Osteoblast (primary cell): ENCODE measurements around the gene HGFAC. TPM values are rescaled to one million over a fixed set of nuclear protein-coding genes. Genes with fewer than 3 reads are reported as not detected.

ENCODE experiments used
- DNase-seq: peaks from one replicate; pipeline ENCODE4 v3.0.0; 2011; ENCODE audit warnings: low spot score, mixed read lengths; ENCODE audit not compliant: insufficient read length; ENCODE audit errors: missing footprints
- H2AFZ ChIP-seq: 2 replicates; pipeline ENCODE4 v1.6.0; 2011; ENCODE audit warnings: mild to moderate bottlenecking, low read length
- H3K27ac ChIP-seq: 2 replicates; pipeline ENCODE4 v1.5.1; 2011; ENCODE audit warnings: mild to moderate bottlenecking, low read depth, low read length, moderate library complexity
- H3K27me3 ChIP-seq: 2 replicates; pipeline ENCODE4 v1.6.0; 2012; ENCODE audit warnings: mild to moderate bottlenecking, control low read depth, inconsistent platforms, low read length, moderate library complexity; ENCODE audit not compliant: insufficient read depth
- H3K36me3 ChIP-seq: 2 replicates; pipeline ENCODE4 v1.5.1; 2011; ENCODE audit warnings: mild to moderate bottlenecking, low read length, control low read depth, moderate library complexity; ENCODE audit not compliant: insufficient read depth
- H3K4me1 ChIP-seq: 2 replicates; pipeline ENCODE4 v1.5.1; 2011; ENCODE audit warnings: mild to moderate bottlenecking, low read length, control low read depth, moderate library complexity; ENCODE audit not compliant: insufficient read depth
- H3K4me2 ChIP-seq: 2 replicates; pipeline ENCODE4 v1.6.0; 2011; ENCODE audit warnings: mild to moderate bottlenecking, low read length; ENCODE audit not compliant: insufficient read depth
- H3K4me3 ChIP-seq: fragments of 200-600 bp; sonication (generic); 3 replicates; pipeline ENCODE4 v1.5.1; 2012; ENCODE audit warnings: mild to moderate bottlenecking, low read length, inconsistent platforms; ENCODE audit not compliant: insufficient read depth
- H3K79me2 ChIP-seq: 2 replicates; pipeline ENCODE4 v1.6.0; 2012; ENCODE audit warnings: mild to moderate bottlenecking, low read length, control low read depth, inconsistent platforms; ENCODE audit not compliant: insufficient read depth
- H3K9me3 ChIP-seq: 2 replicates; pipeline ENCODE4 v1.5.1; 2011; ENCODE audit warnings: low read depth, low read length, control low read depth
- H4K20me1 ChIP-seq: 2 replicates; pipeline ENCODE4 v1.6.0; 2012; ENCODE audit warnings: mild to moderate bottlenecking, low read length, control low read depth; ENCODE audit not compliant: insufficient read depth
- total RNA-seq: library from RNA; depleted of rRNA; stranded (reverse); fragments of >200 nt; gene quantifications from 2 replicates; pipeline ENCODE4 v1.2.3, GENCODE V29; 2012
- TF ChIP-seq, protein P1 (sequence below): IDR thresholded peaks from 2 replicates; pipeline ENCODE4 v1.5.1; 2011; ENCODE audit warnings: mild to moderate bottlenecking, low read depth, low read length, moderate library complexity; ENCODE audit errors: extremely low read depth

HGFAC gene
- total RNA-seq, 1 donor, result not detected

DNA sequence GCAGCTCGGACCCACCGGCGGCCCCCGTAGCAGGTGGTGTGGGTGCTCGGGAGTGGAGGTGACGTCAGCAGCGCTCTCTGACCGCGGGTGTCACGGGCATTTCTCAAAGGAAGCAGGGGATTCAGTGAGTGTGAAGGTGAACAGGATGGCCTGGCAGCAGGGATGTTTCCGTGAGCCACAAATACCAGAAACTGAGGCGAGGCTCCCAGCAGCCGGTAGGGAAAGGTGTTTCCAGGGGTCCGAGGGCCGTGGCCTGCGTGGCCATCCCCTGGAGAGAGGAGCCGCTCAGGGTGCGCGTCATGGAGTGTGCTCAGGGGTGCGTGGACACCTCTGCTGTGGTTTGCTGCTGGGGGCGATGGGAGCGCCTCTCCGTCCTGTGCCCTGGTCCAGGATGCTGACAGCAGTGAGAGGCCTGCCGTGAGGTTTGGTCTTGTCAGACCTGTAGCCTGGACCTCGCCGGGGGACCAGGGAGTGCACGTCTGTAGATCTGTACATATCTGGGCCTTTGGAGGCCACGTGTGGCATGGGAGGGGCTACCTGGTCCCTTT, 10.2 kb upstream of the HGFAC start:
- no peak overlapping the region for H2AFZ ChIP-seq
- TF ChIP-seq, protein P1, sequence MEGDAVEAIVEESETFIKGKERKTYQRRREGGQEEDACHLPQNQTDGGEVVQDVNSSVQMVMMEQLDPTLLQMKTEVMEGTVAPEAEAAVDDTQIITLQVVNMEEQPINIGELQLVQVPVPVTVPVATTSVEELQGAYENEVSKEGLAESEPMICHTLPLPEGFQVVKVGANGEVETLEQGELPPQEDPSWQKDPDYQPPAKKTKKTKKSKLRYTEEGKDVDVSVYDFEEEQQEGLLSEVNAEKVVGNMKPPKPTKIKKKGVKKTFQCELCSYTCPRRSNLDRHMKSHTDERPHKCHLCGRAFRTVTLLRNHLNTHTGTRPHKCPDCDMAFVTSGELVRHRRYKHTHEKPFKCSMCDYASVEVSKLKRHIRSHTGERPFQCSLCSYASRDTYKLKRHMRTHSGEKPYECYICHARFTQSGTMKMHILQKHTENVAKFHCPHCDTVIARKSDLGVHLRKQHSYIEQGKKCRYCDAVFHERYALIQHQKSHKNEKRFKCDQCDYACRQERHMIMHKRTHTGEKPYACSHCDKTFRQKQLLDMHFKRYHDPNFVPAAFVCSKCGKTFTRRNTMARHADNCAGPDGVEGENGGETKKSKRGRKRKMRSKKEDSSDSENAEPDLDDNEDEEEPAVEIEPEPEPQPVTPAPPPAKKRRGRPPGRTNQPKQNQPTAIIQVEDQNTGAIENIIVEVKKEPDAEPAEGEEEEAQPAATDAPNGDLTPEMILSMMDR, result no peak
- H3K27ac ChIP-seq, result no peak overlapping the region
- no peaks in the 10 kb centered on the region for H3K9me3 ChIP-seq
- no peaks in the 10 kb centered on the region for H3K79me2 ChIP-seq
- no peaks in the 10 kb centered on the region for H4K20me1 ChIP-seq
- no peaks in the 10 kb centered on the region for H3K36me3 ChIP-seq
- peaks cover under 1% of the 10 kb centered on the region for H3K4me1 ChIP-seq
- H3K27me3 ChIP-seq, result no peaks in the 10 kb centered on the region
- H3K4me2 ChIP-seq, result no peak overlapping the region
- DNase-seq, result no peak
- H3K4me3 ChIP-seq, result no peak overlapping the region

DNA sequence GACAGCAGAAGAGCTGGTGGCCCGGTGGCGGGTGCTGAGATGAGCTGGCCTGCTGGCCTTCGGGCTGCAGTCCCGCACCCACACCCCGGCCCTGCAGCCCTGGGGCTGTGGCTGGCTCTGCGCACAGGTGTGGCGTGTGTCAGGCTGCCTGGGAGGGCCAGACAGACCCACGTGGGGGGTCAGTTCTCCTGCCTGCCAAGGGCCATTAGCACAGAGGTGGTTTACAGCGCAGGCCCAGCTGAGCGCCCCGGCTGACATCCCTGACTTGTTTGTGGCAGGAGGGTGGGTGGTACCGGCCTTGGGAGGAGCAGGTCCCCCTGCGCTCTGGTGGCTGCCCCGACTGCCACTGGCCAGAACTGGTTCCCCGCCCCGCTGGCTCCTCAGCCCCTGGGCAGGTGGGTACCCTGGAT, 9.4 kb upstream of the HGFAC start:
- no peaks in the 10 kb centered on the region for H3K79me2 ChIP-seq
- H3K4me3 ChIP-seq, result no peak overlapping the region
- H2AFZ ChIP-seq, result no peak overlapping the region
- no peaks in the 10 kb centered on the region for H3K36me3 ChIP-seq
- TF ChIP-seq, protein P1, result no peak
- H3K27ac ChIP-seq, result no peak overlapping the region
- no peaks in the 10 kb centered on the region for H3K27me3 ChIP-seq
- H3K9me3 ChIP-seq, result no peaks in the 10 kb centered on the region
- no peak for DNase-seq
- H4K20me1 ChIP-seq, result no peaks in the 10 kb centered on the region
- no peak overlapping the region for H3K4me2 ChIP-seq
- peaks cover 9% of the 10 kb centered on the region for H3K4me1 ChIP-seq

DNA sequence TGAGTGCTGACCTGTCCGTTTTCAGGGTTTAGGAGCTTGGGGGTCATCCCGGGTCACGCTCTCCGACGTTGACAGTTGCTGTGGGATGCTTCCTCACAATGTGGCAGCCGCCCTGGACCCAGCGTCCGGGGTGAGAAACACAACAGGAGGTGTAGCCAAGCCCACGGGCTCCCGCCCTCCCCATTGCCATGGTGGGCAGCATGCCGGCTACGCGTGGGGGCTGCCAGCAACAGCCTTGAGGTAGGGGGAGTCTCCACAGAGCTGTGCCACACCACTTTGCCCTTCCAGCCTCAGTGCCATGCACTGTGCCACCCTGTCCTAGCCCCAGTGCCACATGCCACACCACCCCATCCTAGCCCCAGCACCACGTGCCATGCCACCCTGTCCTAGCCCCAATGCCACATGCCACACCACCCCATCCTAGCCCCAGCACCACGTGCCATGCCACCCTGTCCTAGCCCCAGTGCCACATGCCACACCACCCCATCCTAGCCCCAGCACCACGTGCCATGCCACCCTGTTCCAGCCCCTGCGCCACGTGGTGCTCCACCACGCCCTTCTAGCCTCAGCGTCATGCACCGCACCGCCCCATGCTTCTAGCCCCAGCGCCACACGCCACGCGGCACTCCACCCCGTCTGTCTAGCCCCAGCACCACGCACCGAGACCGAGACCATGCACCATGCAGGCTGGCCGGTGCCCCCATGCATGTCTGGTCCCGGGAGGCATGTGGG, 8.5 kb upstream of the HGFAC start:
- Histone ChIP-seq H3K4me1 (peaks cover 9% of the 10 kb centered on the region), H3K36me3 (no peaks in the 10 kb centered on the region), H2AFZ (no peak overlapping the region), H3K9me3 (no peaks in the 10 kb centered on the region), H3K4me2 (no peak overlapping the region), H3K27me3 (no peaks in the 10 kb centered on the region), H4K20me1 (no peaks in the 10 kb centered on the region), H3K4me3 (no peak overlapping the region), H3K27ac (no peak overlapping the region), H3K79me2 (no peaks in the 10 kb centered on the region)
- TF ChIP-seq, protein P1, result no peak
- DNase-seq, result no peak

DNA sequence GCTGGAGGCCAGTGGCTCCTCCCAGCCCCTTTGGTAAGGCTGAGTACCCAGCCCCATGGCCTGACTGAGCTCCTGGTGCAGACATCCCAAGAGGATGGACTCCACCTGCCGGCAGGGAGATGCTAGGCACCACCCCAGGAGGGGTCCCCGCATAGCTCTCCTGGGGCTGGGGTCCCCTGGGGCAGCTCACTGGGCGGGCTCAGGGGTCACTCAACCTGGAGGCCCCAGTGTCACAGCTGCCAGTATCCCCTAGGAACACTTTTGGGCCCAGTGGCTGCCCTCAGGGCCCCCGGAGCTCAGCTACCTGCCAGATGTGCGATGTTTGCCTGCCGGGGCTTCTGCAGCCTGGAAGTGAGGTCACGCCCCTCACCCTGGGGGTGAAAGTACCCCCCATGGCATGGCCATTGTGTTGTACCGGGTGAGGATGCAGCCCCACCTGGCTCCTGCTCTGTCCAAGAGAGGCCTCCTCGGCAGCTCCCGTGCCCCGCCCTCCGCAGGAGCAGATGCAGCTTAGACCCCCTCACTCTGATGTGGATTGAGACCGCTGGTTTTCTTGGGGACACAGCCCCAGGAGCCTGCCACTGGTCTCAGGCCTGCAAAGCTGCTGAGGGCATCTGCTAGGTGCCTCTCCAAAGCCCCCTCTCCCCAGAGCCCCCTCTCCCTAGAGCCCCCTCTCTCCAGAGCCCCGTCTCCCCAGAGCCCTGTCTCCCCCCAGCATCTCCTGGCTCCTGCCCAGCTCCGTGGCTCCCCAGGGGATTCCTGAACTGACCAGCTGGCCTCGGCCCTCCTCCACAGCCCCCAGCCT, 6.7 kb upstream of the HGFAC start:
- Histone ChIP-seq H3K9me3 (no peaks in the 10 kb centered on the region), H3K4me3 (no peak overlapping the region), H3K27me3 (no peaks in the 10 kb centered on the region), H3K36me3 (no peaks in the 10 kb centered on the region), H3K4me2 (no peak overlapping the region), H2AFZ (no peak overlapping the region), H3K4me1 (peaks cover 9% of the 10 kb centered on the region), H3K79me2 (no peaks in the 10 kb centered on the region), H4K20me1 (no peaks in the 10 kb centered on the region), H3K27ac (no peak overlapping the region)
- TF ChIP-seq, protein P1, result no peak
- no peak for DNase-seq
